IPS DF 19.7 (cell line): ENCODE results near the gene ACVR1.
"Not testable (repeated sequence)": the region's sequence is repeated elsewhere in the genome, so short reads cannot be mapped to it uniquely, and the experiment has no call there.

Experiments
- DNase-seq: peaks from one replicate; pipeline ENCODE4 v3.0.0-alpha.2; 2013; ENCODE audit warnings: low read depth, low spot score

Gene ACVR1

DNA sequence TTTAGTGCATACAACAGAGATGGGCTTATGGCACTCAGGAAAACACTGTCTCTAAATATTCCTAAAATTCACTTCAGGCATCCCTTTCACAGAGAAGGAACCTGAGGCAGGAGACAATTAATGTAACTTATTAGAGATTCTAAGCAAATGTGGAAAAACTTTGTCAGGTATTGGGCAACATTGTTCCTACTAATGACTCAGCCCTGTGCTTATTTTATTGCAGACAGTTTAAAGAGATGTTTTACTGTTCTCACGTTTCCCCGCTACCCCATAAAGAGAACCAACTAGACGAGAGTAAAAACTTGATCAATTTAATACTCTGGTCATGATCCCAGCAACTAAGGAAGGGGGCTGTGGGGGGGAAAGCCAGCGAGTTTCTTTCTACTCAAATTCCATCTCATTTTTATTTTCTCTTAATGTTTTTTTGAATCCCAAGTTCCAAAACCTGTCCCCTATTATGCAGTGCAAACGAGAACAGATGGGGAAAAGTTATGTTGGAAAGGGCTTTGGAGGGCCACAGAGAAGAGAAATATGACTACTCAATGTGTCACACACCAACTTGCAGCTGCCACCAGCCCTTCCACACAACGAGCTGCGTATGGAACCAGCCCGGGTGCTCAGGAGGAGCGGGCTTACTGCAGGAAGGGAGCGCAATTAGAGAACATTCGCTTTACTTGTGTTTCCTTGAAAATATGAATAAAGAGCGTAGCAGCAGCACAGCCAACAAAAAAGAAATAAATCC lies 18.7 kb upstream of the ACVR1 start:
- DNase-seq, result no peak

DNA sequence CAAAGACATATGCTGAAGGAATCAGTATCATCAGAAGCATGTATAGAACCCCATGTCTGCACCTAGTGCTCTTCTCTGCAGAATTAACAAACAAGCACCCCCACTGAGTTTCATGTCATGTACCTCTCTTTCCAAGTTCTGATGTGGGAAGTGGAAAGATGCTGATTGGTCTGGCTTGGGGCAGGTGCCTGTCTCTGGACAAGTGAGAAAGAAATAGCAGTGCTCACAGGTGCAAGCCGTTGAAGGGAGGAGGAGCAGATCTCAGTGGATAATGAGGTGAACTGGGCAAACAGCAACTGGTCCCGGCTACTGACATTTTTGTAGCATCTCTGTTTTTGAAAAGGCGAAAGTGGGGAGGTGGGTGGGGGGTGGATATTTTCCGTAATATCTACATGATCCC lies 17.5 kb upstream of the ACVR1 start:
- no peak for DNase-seq

- no peak for DNase-seq
Observed at GRCh38 chr2:157891643-157892041, 15.5 kb upstream of the ACVR1 start.

- no peak for DNase-seq
Observed at GRCh38 chr2:157890969-157891642, 15.0 kb upstream of the ACVR1 start.

DNA sequence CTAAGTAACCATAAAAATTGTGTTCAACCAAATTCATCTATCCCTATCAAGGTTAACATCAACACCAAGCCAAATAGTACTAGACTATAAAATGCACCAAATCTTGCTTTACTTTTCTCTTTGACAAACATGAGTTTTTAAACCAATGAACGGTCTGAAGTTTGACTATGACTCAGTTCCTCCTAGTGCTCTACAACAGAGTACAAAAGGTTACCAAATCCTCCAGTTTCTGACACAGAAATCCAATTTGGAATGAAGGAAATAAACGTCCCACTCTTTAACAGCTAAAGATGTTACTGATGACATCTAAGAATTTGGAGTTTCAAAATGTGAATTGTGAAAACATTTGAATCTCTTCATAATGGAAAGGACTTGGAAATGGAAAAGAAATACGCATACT lies 11.8 kb upstream of the ACVR1 start:
- DNase-seq, result no peak

GRCh38 chr2:157884533-157884932 lies 8.4 kb upstream of the ACVR1 start:
- DNase-seq, result not testable (repeated sequence)

GRCh38 chr2:157880927-157881326 lies 4.8 kb upstream of the ACVR1 start:
- no peak for DNase-seq

- DNase-seq, result no peak
Observed at GRCh38 chr2:157877761-157878400, 1.8 kb upstream of the ACVR1 start.

- no peak for DNase-seq
Observed at GRCh38 chr2:157876786-157877138, 632 bp upstream of the ACVR1 start.

GRCh38 chr2:157875641-157876065 lies 477 bp downstream of the ACVR1 start:
- no peak for DNase-seq

- DNase-seq, result no peak
Observed at GRCh38 chr2:157874997-157875640, 1.0 kb downstream of the ACVR1 start.

DNA sequence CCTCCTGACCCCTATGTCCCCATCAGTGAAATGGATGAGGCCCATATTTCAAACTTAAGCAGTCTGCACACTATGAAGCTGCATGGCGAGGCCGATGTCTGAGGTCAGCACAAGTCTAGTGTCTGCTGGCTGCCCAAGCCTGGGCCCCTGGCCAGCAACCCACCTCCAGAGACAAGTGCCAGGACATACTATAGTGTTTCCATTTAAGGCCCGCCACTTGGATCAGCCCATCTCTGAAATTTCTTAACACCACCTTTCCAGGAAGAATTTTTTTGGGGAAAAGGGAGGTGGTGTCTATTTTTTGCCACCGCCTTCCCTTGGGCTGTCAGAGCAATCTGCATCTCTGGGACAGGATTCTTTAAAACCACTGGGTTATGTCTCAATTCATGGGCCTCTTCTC lies 1.8 kb downstream of the ACVR1 start:
- no peak for DNase-seq

DNA sequence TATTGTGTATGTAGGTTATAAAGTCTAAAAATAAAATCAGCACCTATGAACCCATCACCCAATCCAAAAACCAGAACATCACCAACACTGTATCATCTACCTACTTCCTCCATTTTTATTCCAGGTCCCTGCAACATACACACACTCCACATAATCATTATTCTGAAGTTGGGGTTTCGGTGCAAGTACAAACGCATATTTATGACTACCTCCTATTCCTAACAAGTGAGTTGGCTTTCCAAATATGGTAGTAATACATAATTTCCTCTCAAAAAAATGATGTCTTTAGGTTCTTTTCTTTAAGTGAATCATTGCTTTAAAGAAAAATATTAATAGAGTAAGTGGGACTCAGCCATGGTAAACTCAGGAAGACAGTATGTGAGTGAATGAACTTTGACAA lies 3.3 kb downstream of the ACVR1 start:
- no peak for DNase-seq

DNA sequence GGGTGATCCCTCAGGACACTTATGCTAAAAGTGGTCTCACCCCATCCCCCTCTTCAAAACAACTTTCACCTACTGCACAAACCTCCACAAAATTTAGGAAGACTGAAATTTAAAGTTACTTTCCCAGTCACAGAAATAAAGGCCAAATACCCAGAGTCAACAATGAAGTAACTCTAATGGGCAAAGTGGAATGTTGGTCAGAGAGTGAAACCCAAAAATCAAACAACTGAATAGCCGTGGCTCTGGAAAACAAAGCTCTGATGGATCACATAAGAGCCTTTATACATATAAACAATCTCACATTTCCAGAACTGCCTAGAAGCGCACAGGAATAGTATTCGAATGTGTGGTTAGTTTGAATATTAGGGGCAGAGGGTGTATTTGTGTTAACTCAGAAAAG lies 4.7 kb downstream of the ACVR1 start:
- no peak for DNase-seq

- no peak for DNase-seq
Observed at GRCh38 chr2:157868993-157869392, 7.1 kb downstream of the ACVR1 start.

- DNase-seq, result no peak
Observed at GRCh38 chr2:157867703-157868102, 8.4 kb downstream of the ACVR1 start.

DNA sequence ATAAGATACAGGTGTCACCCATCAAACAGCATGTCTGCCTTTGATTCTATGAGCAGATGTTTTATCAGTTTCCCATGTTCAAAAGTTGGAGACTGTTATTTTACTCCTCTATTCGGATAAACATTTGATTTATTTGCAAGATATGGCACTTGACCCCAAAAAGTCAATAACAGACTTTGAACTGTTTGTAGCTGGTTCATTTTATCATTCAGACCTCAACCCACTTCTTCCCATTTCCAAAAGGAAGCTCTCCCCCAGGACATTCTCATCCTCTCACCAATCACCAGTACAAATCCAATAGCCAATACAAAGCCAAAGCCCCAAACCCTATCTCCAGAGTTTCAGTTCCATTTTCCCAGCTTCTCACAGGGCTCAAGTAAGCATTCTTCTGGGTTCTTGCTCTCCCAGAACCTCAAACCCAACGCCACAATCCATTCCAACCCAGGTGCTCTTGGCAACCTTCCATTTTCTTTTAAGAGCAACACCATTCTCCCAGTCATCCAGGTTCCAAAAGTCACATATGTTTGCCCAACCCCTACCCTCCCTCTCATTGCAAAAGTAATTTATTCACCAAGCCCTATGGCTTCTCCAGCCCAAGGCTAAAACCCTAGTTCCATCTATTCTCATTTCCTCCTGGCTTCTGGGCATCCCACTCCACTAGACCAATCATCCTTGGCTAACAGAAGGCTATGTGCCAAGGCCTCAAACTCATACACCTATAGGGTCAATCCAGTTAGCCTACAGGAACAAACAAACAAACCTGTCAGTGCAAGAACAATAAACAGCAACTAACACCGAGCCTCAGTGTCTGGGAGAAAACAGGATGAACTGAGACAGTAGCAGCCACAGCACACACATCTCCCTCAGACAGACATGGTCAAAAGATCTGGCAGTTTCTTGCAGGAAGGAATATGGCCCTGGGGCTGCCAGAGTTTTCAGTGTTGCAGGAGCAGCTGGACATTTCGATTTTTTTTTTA lies 9.2 kb downstream of the ACVR1 start:
- DNase-seq, result no peak

GRCh38 chr2:157866202-157866601 lies 9.9 kb downstream of the ACVR1 start:
- no peak for DNase-seq

- no peak for DNase-seq
Observed at GRCh38 chr2:157864857-157865430, 11.2 kb downstream of the ACVR1 start.

- no peak for DNase-seq
Observed at GRCh38 chr2:157858846-157859245, 17.3 kb downstream of the ACVR1 start.

DNA sequence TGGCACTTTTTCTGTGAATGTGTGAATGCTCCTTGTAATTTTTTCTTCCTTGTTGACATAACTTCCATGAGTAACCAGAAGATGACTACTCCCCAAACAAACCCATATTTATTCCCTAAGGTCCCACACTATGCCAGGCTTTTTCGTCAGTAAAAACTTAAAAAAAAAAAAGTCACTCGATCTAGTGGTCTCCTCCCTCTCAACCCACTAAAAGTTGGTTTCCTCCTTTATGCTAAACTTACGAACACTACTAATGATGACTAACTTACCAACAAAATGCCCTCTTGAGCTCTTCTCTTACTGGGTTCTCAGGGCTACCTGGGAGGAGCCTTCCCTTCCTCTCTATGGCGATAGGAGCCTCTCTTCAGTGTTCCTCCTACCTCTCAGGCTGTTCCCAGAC lies 18.2 kb downstream of the ACVR1 start:
- no peak for DNase-seq
